ENCODE data around the gene KLHDC9.

Gene KLHDC9

DNA sequence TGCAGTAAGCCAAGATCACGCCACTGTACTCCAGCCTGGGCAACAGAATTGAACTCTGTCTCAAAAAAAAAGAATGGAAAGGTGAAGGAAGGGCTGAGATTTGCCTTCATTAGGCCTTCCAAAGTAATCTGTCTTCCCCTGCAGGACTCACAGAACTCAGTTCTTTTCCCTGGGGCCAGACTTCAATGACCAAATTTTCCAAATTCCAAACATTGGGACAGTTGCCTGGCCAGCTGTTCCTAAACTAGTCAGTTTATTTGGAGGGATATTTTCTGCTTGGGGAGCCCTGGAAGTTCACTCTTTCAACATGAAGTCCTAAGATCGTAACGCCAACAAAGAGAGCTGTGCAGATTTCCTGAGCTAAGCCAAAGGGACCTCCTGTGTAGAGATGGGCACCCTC lies 39.7 kb downstream of the KLHDC9 start:
- no peak overlapping the region for H3K4me3 ChIP-seq
- no peaks in the 10 kb centered on the region for H3K36me3 ChIP-seq
- H3K27ac ChIP-seq, result no peak overlapping the region
- H3K4me1 ChIP-seq, result peaks cover 0 to 16% (median 11%) of the 10 kb centered on the region in 4 donors
- TF ChIP-seq, protein P1, sequence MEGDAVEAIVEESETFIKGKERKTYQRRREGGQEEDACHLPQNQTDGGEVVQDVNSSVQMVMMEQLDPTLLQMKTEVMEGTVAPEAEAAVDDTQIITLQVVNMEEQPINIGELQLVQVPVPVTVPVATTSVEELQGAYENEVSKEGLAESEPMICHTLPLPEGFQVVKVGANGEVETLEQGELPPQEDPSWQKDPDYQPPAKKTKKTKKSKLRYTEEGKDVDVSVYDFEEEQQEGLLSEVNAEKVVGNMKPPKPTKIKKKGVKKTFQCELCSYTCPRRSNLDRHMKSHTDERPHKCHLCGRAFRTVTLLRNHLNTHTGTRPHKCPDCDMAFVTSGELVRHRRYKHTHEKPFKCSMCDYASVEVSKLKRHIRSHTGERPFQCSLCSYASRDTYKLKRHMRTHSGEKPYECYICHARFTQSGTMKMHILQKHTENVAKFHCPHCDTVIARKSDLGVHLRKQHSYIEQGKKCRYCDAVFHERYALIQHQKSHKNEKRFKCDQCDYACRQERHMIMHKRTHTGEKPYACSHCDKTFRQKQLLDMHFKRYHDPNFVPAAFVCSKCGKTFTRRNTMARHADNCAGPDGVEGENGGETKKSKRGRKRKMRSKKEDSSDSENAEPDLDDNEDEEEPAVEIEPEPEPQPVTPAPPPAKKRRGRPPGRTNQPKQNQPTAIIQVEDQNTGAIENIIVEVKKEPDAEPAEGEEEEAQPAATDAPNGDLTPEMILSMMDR (IDR thresholded peaks at IDR 0.05), result no peak
- no peaks in the 10 kb centered on the region for H3K27me3 ChIP-seq
- H3K9me3 ChIP-seq, result no peaks in the 10 kb centered on the region
- no peak for DNase-seq
- intact Hi-C loops (cut with DNase I; ENCODE audit: low total_unique reads), result no loop called here

DNA sequence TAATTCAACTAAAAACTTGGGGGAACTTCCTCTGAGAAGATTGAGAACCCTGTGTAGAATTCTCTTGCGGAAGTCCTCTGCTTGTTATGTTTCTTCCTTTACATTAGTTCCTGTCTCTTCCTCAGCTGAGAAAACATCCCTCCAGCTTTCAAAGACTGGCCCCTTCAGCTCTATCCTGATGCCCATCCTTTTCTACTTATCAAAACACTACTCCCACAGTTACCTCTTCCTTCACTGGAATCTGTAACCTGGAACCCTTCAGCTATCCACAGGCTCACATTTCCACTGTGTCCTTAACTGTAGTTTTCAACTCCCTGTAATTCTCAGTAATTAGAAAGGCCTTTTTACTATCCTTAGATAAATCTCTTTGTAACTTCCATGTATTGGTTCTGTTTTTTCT lies 40.3 kb downstream of the KLHDC9 start:
- TF ChIP-seq, protein P1 (IDR thresholded peaks at IDR 0.05), result no peak
- no peaks in the 10 kb centered on the region for H3K36me3 ChIP-seq
- DNase-seq, result no peak
- no peaks in the 10 kb centered on the region for H3K9me3 ChIP-seq
- H3K27ac ChIP-seq, result no peak overlapping the region
- intact Hi-C loops (cut with DNase I; ENCODE audit: low total_unique reads), result no loop called here
- peaks cover 0 to 16% (median 11%) of the 10 kb centered on the region in 4 donors for H3K4me1 ChIP-seq
- H3K27me3 ChIP-seq, result no peaks in the 10 kb centered on the region
- H3K4me3 ChIP-seq, result no peak overlapping the region

DNA sequence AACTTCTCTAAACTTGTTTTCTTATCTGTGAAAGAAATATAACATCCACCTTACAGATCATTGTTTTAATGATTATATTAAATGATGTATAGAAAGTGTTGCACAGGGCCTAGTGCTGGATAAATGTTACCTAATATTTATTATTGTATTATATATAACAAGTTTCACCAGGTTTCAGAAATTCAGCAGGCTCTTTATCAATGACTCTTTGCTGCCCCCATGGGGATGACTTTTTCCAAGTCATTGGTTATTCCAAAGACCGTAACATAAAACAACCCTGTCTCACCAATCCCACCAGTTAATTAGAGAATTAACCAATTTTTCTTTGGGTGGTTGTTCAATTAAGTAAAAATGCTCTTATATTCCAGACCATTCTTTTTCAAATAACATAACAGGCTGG lies 41.6 kb downstream of the KLHDC9 start:
- DNase-seq, result peak in 1 of 2 donors; percentile 6

DNA sequence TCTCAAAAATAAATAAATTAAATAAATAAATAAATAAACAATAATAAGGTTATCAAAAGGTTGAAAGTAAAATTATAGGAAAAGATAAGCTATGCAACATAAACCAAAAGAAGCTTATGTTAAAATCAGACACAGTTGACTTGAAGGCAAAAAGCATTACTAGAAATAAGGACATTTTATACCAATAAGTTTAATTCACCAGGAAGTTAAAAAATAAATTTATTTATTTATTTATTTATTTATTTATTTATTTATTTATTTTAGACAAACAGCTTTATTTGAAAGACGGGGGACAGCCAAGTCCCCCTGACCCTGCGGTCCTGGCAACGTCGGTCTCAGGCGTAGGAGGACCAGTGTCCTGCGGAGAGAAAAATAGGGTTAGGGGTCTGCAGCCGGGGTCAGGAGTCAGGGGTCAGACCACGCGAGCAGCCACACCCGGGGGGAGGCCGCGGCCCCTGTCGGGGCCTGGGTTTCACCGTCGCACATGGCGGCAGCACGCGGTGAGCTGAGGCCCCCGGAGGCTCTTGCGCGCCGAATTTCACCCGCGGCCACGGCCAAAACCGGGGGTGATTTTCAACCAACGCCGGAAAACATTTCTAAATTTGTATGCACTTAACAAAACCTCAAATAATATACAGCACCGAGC lies 42.7 kb downstream of the KLHDC9 start:
- intact Hi-C loops (cut with DNase I; ENCODE audit: low total_unique reads), result no loop called here
- TF ChIP-seq, protein P1 (IDR thresholded peaks at IDR 0.05), result no peak
- Histone ChIP-seq H3K27ac (no peak overlapping the region), H3K27me3 (no peaks in the 10 kb centered on the region), H3K4me1 (no peaks in the 10 kb centered on the region), H3K4me3 (no peak overlapping the region), H3K9me3 (no peaks in the 10 kb centered on the region), H3K36me3 (no peaks in the 10 kb centered on the region)
- DNase-seq, result peak in 1 of 2 donors; percentile 51

More for the DNA sequence above, 41.6 kb downstream of the KLHDC9 start:
- TF ChIP-seq, protein P1 (IDR thresholded peaks at IDR 0.05), result peak; percentile 34 to 36
- H3K4me3 ChIP-seq, result no peak overlapping the region
- no peaks in the 10 kb centered on the region for H3K27me3 ChIP-seq
- no peak overlapping the region for H3K27ac ChIP-seq
- intact Hi-C loops (cut with DNase I; ENCODE audit: low total_unique reads), result no loop called here
- no peaks in the 10 kb centered on the region for H3K9me3 ChIP-seq
- H3K4me1 ChIP-seq, result peaks cover 0 to 3% (median 0%) of the 10 kb centered on the region in 4 donors
- no peaks in the 10 kb centered on the region for H3K36me3 ChIP-seq

DNA sequence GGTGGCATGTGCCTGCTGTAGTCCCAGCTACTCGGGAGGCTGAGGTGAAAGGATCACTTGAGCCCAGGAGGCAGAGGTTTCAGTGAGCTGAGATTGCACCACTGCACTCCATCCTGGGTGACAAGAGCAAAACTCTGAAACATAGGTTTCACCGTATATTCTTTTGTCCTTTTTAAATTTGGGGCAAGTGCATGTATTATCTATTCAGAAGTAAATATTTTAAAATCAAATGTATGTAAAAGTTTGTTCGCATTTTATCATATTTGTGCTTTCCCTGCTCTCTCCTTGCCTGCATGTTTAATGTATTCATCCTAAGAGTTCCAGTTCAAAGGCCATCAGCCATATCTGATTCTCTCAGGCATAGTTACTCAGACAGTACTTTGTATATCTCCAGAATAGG lies 47.7 kb downstream of the KLHDC9 start:
- no peaks in the 10 kb centered on the region for H3K9me3 ChIP-seq
- TF ChIP-seq, protein P1 (IDR thresholded peaks at IDR 0.05), result no peak
- intact Hi-C loops (cut with DNase I; ENCODE audit: low total_unique reads), result no loop called here

More for the DNA sequence above, 47.7 kb downstream of the KLHDC9 start:
- Histone ChIP-seq H3K27ac (no peak overlapping the region), H3K4me1 (no peaks in the 10 kb centered on the region), H3K4me3 (no peak overlapping the region), H3K27me3 (no peaks in the 10 kb centered on the region), H3K36me3 (no peaks in the 10 kb centered on the region)
- DNase-seq, result peak in 1 of 2 donors; percentile 17
